Colonic mucosa (tissue), 4 donors: Measurements from ENCODE around the gene PADI6. TPM values are rescaled to one million over a fixed set of nuclear protein-coding genes. Genes with fewer than 3 reads are reported as not detected.

ENCODE experiments used
- DNase-seq: peaks from one replicate; pipeline ENCODE4 v3.0.0-alpha.2; 2020
- H3K27ac ChIP-seq: fragments of 200-600 bp; one replicate; pipeline ENCODE4 v1.8.0; 2021
- H3K27me3 ChIP-seq: fragments of 200-600 bp; one replicate; pipeline ENCODE4 v1.8.0; 2021
- H3K36me3 ChIP-seq: fragments of 200-600 bp; one replicate; pipeline ENCODE4 v1.8.0; 2021
- H3K4me1 ChIP-seq: fragments of 200-600 bp; one replicate; pipeline ENCODE4 v1.8.0; 2021; ENCODE audit warnings: mild to moderate bottlenecking
- H3K4me3 ChIP-seq: fragments of 200-600 bp; one replicate; pipeline ENCODE4 v1.8.0; 2021
- H3K9ac ChIP-seq, 2 donors: one replicate each; pipeline ENCODE4 v1.7.0; 2013; ENCODE audit warnings: control low read depth in 2 of 2, low read depth in 2 of 2, low read length in 2 of 2
- H3K9me3 ChIP-seq: fragments of 200-600 bp; one replicate; pipeline ENCODE4 v1.8.0; 2021
- CTCF ChIP-seq: fragments of 200-600 bp; IDR thresholded peaks from one replicate; pipeline ENCODE4 v1.8.0; 2022; ENCODE audit warnings: antibody characterized with exemption, mild to moderate bottlenecking
- intact Hi-C: fragments of 100-400 bp; cut with DNase I; formaldehyde crosslinking; loops from one replicate; pipeline ENCODE4 v1.14.1; 2022
- total RNA-seq, 2 donors: library from RNA; stranded (reverse); fragmentation: NEBNext Ultra II Directional in 1 of 2; extraction: Animal tissue kit (Norgen Biotek cat#: 25700) in 1 of 2; gene quantifications; one replicate each; pipeline ENCODE4 v1.2.1, GENCODE V29; 2021
- donor health status: healthy.
- donor health status: DM: no; HTN: no; CAD: no.
- donor health status: DM: no; HTN: no; CAD: no.

PADI6 gene
- total RNA-seq: not detected

GRCh38 chr1:17371896-17372295 is at the start of gene PADI6:
Gene PADI6 (plus strand): TSS chr1:17372196. CDS start chr1:17372246, 50 bp downstream.
- Histone ChIP-seq H3K9me3 (no peaks in the 10 kb centered on the region), H3K27ac (no peak within 1 kb of the TSS), H3K27me3 (no peaks in the 10 kb centered on the region), H3K9ac (no peak within 1 kb of the TSS), H3K4me1 (no peaks in the 10 kb centered on the region), H3K4me3 (no peak within 1 kb of the TSS), H3K36me3 (no peaks in the 10 kb centered on the region)
- TF ChIP-seq CTCF: no peak
- DNase-seq: no peak
- intact Hi-C loops: no loop called here

GRCh38 chr1:17328855-17329254 is 43.1 kb upstream of the PADI6 start:
- Histone ChIP-seq H3K4me1 (no peaks in the 10 kb centered on the region), H3K36me3 (no peaks in the 10 kb centered on the region), H3K27me3 (no peaks in the 10 kb centered on the region), H3K4me3 (no peak overlapping the region), H3K9ac (no peak overlapping the region), H3K9me3 (no peaks in the 10 kb centered on the region), H3K27ac (no peak overlapping the region)
- no peak for TF ChIP-seq CTCF
- intact Hi-C loops: no loop called here
- no peak for DNase-seq

- Histone ChIP-seq H3K4me3 (no peak overlapping the region), H3K4me1 (no peaks in the 10 kb centered on the region), H3K36me3 (no peaks in the 10 kb centered on the region), H3K27ac (no peak overlapping the region), H3K9ac (no peak overlapping the region), H3K27me3 (no peaks in the 10 kb centered on the region), H3K9me3 (no peaks in the 10 kb centered on the region)
- DNase-seq: no peak
- intact Hi-C loops: no loop called here
- no peak for TF ChIP-seq CTCF
These were observed 42.4 kb upstream of the PADI6 start for GRCh38 chr1:17329610-17330009.

- no peaks in the 10 kb centered on the region for H3K4me1 ChIP-seq
- DNase-seq: no peak
- no peaks in the 10 kb centered on the region for H3K36me3 ChIP-seq
- intact Hi-C loops: no loop called here
- H3K9ac ChIP-seq: no peak overlapping the region
- H3K4me3 ChIP-seq: no peak overlapping the region
- H3K27me3 ChIP-seq: no peaks in the 10 kb centered on the region
- H3K27ac ChIP-seq: no peak overlapping the region
- H3K9me3 ChIP-seq: no peaks in the 10 kb centered on the region
- no peak for TF ChIP-seq CTCF
These were observed 41.1 kb upstream of the PADI6 start for GRCh38 chr1:17330856-17331255.

GRCh38 chr1:17333081-17333480 is 38.9 kb upstream of the PADI6 start:
- Histone ChIP-seq H3K27me3 (no peaks in the 10 kb centered on the region), H3K9ac (no peak overlapping the region), H3K9me3 (no peaks in the 10 kb centered on the region), H3K4me3 (no peak overlapping the region), H3K36me3 (no peaks in the 10 kb centered on the region), H3K27ac (no peak overlapping the region), H3K4me1 (no peaks in the 10 kb centered on the region)
- no peak for DNase-seq
- no peak for TF ChIP-seq CTCF
- intact Hi-C loops: no loop called here
